Right renal cortex interstitium (tissue), 3 donors: ENCODE data around the gene VWA1. TPM values are rescaled to one million over a fixed set of nuclear protein-coding genes. Genes with fewer than 3 reads are reported as not detected.
"Not testable (repeated sequence)": the region's sequence is repeated elsewhere in the genome, so short reads cannot be mapped to it uniquely, and the experiment has no call there.

Experiments
- DNase-seq, 3 donors: peaks; one replicate each; pipeline ENCODE4 v3.0.0-alpha.2; 2013; ENCODE audit warnings: low read depth in 3 of 3, low spot score in 2 of 3
- polyA plus RNA-seq, 3 donors: library from polyadenylated mRNA; unstranded; fragments of 120-200 nt; gene quantifications; one replicate each; pipeline ENCODE4 v1.2.1, GENCODE V29; 2013; ENCODE audit not compliant: insufficient read length in 3 of 3

The VWA1 gene
- polyA plus RNA-seq, 3 donors, result 39.8 to 52.7 (median 48.0) TPM

DNA sequence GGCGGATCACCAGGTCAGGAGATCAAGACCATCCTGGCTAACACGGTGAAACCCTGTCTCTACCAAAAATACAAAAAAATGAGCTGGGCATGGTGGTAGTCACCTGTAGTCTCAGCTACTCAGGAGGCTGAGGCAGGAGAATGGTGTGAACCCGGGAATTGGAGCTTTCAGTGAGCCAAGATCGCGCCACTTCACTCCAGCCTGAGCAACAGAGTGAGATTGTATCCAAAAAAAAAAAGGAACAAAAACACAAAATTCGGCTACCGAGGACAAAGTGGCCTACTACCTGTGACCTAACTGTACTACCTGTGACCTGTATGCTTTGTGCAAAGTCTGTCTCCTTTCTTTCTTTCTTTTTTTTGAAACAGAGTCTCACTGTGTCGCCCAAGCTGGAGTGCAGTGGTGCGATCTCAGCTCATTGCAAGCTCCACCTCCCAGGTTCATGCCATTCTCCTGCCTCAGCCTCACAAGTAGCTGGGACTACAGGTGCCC is 32.5 kb upstream of the VWA1 start:
- DNase-seq, result not testable (repeated sequence)

DNA sequence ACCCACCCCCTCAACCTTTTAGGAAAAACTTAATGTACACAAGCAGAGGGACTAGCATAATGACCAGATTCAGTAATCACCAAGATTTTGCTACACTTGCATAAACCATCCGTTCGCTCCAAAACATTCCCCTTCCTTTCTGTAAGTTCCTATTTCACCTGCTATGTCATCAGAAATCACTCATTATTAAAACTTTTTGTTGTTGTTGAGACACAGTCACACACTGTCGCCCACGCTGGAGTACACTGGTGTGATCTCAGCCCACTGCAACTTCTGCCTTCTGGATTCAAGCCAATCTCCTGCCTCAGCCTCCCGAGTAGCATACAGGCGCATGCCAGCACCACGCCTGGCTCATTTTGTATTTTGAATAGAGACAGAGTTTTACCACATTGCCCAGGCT is 31.8 kb upstream of the VWA1 start:
- no peak for DNase-seq

DNA sequence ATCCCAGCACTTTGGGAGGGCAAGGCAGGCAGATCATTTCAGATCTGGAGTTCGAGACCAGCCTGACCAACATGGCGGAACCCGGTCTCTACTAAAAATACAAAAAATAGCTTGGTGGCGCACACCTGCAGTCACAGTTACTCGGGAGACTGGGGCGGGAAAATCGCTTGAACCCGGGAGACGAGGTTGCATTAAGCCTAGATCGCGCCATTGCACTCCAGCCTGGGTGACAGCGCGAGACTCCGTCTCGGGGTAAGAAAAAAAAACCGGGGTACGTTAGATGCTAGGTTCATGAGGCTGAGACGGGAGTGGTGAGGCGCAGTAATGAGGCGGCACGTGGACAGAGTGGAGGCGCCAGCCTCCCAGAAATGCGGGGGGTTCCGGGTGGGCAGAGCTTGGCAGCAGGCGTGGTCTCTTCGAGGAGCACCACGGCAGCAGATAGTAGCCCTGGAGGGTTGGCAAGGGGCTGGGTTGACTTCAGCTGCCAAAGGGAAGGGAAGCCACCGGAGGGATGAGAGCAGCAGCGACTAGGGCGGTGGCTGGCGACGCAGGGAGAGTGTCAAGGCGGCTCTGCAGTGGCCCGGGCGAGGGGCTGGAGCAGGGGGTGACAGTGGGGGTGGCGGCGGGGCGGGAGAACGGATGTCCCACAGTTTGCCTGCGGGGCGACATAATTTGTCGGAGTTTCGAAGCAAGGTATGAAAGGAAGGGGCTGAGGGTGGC is 29.2 kb upstream of the VWA1 start:
- no peak for DNase-seq

DNA sequence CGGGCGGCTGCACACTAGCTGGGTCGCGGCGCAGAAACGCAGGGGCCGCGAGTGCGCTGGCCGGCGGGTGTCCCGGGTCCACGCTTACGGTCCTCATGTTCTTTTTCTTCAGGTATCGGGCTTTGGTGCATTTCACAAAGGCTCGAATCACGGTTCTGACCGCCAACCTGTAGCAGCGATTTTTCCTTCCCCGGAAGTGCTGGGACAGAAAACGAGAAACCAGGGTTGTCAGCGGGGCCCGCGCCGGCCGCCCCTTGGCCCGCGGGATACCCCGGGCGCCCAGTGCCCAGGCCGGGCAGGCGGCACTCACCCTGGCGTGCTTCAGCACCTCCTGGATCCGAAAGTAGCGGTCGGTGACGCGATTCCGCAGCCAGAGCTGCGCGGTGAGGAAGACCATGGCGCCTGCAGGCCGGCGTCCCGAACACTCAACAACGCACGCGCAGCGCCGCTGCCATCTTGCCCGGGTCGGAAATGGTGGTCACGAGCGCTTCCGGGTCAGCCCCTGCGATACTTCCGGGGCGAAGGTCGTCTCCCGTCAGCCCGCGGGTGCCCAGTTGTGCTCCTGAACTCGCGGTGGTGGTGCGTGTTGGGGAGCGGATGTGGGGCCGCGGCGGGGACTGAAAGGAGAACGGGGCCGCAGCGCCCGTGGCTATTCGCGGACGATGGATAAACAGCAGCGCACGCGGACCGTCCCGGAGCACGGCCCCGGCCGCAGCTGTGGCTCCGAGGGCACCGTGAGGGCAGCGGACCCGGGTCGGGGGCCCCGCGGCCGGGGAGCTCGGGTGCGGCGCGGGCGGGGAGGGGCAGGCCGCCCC is 28.5 kb upstream of the VWA1 start, which contains the start of gene MRPL20:
TSS of gene MRPL20 (minus strand) at position 473 of the 815 bp plus-strand sequence. CDS start at position 397, 76 bp downstream.
- peak; percentile 80 to 89 (median 85) for DNase-seq

DNA sequence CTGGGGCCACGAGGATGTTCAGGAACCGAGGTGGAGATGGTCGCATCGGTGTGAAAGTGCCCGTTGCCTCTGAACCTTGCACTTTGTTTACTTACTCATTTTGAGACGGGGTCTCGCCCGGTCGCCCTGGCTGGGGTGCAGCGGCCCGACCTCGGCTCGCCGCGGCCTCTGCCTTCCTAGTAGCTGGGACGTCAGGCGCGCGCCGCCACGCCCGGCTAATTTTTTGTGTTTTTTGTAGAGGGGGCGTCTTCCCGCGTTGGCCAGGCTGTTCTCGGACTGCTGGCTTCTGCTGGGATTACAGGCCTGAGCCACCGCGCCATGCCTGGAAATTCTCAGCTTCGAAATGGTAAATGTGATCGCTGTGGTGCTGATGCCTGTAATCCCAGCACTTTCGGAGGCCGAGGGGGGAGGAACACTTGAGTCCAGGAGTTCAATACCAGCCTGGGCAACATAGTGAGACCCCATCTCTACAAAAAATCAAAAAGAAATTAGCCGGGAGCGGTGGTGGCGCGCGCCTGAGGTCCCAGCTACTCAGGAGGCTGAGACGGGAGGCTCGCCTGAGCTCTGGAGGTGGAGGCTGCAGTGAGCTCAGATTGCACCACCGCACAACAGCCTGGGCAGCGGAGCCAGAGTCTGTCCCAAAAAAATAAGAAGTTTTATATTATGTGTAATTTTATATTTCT is 27.7 kb upstream of the VWA1 start:
- no peak for DNase-seq

DNA sequence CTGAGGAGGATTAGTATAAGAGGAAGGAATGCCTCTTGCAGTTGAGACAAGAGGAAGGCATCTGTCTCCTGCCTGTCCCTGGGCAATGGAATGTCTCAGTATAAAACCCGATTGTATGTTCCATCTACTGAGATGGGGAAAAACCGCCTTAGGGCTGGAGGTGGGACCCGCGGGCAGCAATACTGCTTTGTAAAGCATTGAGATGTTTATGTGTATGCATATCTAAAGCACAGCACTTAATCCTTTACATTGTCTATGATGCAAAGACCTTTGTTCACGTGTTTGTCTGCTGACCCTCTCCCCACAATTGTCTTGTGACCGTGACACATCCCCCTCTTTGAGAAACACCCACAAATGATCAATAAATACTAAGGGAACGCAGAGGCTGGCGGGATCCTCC is 25.3 kb upstream of the VWA1 start:
- DNase-seq, result not testable (repeated sequence)

DNA sequence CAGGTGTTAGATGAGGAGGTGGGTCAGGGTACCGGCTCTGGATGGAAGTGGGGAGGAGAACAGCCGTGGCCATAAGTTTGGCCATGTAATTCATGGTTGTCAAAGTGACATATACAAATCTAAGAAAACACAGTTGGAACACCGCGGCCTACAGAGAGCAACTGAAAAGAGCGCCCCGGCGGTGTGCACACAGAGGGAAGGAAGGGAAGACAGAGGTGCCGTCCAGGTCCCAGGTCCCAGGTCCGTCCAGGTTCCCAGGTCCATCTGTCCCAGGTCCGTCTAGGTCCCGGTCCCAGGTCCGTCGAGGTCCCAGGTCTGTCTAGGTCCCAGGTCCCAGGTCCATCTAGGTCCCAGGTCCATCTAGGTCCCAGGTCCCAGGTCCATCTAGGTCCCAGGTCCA is 23.9 kb upstream of the VWA1 start:
- no peak for DNase-seq

DNA sequence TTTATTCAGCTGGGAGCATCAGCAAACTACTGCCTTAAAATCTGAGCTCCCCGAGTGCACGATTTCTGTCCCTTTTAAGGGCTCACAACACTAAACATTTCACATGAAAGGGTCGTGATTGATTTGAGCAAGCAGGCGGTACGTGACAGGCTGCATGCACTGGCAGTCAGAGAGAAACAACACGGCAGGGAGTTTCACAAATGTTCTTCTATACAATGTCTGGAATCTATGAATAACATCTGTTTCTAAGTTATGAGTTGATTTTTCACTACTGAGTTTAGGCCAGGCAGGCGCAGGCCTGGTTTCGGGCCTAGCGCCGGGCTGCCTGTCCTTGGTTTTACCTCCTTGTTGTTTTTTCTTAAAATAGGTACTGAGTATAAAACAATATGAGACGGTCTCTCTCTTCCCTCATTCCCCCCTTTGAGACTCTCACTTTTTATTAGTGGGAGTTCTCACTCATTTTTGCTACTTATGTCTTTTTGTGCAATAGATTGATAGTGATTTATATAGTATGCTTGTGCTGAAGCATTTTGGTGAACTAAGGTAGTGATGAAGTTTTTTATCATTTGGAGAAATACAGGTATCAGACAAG is 23.1 kb upstream of the VWA1 start:
- DNase-seq, result not testable (repeated sequence)

DNA sequence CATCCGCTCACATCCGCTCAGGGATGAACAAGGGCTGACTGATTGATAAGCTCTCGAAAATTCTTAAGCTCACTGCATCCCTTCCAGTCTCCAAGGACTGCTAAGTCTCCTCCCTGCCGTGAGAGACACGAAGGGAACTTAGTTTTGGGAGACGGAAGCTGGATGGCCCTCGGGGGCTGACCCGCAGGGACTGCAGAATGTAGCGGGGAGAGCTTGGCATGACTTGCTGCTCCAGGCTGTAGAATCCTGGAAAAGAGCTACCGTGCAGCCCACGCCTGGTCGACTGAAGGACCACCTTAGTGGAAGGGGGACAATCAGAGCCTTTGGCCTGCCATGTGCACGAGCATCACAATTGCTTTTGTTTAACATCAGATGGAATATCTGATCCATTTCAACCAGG is 19.7 kb upstream of the VWA1 start:
- DNase-seq, result no peak

DNA sequence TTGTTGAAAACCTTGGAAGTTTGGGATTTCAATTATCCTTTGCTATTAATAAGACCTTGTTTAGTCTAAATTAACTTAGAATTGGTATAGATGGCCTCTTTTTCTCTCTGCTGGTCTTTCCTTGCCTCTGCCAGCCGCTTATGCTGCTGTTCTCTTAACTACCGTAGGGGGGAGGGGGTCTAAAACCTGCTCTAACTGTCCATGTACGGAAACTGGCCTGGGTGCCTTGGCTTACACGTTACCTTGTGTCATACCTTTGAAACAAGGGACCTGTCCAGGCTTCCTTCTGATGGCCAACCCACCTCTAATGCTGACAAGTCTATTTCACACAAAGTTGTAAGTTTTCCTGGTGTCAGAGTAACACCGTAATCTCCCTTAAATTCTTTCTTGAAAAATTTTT is 18.1 kb upstream of the VWA1 start:
- not testable (repeated sequence) for DNase-seq

DNA sequence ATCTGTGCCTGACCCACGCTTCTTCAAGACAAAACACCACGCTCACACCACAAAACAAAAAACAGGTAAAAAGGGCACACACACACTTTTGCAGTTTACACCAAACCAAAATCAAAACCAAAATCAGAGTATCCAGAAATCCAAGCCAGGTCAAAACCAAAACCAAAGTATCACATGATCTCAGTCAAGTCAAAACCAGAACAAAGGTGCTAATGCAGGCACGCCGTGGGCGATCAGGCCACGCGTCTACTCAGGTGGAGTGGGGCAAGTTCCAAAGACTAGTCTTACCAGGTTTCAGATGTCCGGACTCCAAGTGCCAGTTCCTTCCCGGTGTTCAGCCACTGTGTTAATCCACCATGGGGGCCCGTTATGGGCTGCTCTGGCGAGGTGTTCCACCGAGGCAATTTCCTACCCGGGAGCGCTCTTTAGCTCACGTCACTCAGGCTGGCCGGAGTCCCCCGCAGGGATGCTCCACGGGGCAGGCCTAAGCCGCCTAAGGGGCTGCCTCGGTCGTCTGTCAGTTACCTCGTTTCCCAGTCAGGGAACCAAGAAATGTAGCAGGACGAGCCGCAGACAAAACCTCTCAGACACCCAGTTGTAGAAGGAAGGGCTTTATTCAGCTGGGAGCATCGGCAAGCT is 17.5 kb upstream of the VWA1 start:
- DNase-seq, result not testable (repeated sequence)

DNA sequence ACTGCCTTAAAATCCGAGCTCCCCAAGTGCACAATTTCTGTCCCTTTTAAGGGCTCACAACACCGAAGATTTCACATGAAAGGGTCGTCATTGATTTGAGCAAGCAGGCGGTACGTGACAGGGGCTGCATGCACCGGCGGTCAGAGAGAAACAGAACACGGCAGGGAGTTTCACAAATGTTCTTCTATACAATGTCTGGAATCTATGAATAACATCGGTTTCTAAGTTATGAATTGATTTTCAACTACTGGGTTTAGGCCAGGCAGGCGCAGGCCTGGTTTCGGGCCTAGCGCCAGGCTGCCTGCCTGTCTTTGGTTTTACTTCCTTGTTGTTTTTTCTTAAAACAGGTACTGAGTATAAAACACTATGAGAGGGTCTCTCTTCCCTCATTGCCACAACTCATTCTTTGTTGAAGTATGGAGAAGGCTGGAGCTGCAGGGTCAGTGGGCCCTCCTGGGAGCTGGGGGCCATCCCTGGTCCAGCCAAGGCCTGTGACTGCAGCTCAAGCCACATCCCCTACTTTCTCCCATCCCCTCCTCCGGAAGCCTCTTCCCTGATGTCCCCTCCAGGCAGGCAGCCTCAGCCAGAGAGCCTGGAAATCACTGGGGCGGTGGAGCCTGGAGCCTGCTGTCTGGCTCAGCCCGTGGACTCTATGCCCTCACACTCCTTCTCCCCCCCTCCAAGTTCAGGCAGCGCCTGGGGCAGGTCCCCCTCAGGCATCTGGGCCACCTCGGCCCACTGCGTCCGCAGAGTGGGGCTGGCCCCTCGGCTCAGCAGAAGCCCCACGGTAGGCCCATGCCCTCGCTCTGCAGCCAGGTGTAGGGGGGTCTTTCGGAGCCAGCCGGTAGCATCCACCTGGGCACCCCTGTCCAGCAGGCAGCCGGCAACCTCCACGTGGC is 16.8 kb upstream of the VWA1 start:
- no peak for DNase-seq

DNA sequence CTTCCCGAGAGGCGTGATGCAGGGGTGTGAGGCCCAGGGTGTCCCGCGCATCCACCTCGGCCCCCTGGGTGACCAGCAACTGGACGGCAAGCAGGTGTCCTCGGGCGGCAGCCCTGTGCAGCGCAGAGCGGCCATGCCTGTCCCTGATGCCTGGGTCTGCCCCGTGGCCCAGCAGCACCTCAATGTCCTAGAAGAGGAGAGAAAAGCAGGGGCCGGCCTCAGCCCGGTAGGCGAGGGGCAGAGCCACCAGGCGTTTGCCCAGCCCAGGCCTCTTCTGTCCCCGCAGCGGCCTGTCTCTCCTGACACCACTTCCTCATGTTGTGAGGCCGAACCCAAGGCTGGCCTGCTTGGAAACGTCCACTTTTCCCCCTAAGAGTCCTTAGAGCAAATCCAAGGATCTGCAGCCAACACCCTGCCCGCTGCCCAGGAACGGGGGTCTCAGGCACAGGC is 16.1 kb upstream of the VWA1 start:
- DNase-seq, result no peak

DNA sequence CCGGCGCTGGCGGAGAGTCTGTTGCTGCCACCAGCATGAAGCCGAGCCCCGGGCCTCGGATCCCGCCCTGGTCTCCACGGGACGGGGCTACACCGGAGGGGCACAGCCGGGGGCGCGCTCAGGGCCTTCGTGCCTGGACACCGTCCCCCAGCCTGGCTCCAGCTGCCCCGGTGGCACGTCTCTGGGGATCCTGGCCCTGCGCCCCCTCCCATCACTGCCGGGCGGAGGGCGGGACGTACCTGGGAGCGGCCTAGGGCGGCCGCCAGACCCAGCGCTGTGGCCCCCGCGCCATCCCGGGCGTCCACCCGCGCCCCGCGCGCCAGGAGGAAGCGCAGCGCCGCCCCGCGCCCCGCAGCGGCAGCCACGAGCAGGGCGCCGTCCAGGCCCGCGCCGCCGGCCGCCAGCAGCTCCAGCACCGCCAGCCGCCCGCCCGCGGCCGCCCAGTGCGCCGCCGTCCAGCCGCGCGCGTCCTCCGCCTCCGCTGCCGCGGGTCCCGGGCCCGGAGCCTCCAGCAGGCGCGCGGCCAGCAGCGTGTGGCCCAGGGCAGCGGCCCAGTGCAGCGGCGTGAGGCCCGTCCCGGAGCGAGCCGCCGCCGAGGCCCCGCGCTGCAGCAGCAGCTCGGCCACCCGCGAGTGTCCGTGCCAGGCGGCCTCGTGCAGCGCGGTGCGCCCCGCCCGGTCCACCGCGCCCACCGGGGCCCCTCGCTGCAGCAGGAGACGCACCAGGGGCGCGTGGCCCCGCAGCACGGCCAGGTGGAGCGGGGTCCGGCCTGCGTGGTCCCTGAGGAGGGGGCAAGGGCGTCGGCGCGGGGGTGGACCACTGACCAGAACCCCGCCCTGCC is 15.5 kb upstream of the VWA1 start:
- no peak for DNase-seq

DNA sequence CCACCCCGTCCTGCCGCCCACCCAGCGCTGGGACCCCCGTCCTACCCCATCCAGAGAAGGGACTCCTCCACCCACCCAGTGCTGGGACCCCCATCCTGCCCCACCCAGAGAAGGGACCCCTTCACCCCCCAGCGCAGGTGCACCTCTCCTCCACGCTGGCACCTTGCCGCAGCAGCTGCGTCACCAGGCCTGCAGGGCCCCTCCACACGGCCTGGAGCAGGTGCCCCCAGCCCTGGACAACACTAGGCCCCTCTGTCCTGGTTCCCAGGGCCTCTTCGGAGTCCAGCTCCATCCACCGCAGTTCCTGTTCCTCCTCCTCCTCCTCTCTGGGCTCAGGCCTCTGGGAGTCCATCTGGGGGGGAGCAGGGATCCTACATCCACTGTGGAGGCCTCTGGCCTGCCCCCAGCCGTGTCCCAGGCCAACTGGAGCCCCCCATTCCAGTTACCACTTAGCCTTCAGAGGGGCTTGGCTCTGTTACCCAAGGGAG is 14.8 kb upstream of the VWA1 start:
- DNase-seq, result no peak

DNA sequence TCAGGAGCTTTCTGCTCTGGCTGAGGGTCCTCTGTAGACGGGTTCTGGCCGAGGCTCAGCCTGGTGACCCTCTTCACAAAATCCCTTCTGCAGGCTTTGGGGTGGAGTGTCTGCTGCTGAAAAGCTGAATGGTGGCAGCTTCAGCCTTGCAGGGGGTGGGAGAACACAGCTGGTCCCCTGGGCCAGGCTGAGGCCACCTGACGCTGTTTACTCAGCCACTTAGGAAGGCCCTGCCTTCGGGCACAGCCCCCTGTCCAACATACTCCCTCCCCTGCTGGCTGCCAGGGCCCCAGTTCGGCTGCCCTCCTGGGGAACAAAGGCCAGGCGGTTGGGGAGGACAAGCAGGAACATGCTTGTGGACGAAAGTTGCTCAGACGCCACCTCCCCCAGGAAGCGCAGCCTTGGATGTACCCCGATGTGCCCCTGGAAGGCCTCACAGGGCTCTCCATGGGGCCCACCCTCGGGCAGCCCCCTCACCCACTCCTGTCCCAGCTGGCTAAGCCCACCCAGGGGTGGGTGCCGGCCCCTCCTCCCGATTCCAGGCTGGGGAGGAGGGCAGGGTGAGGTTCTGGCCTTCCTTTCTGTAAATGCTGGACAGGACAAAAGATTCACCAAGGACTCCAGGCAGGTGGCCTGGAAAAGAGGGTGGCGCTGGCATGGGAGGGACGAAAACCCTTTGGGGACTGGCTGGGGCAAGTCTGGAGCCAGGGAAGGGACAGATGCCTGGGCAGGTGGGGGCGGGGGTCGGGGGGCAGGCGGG is 14.2 kb upstream of the VWA1 start, which contains the start of gene ANKRD65:
TSS of gene ANKRD65 (minus strand) at position 130 of the 760 bp plus-strand sequence. CDS start 271 bp downstream, outside the sequence.
- no peak for DNase-seq

DNA sequence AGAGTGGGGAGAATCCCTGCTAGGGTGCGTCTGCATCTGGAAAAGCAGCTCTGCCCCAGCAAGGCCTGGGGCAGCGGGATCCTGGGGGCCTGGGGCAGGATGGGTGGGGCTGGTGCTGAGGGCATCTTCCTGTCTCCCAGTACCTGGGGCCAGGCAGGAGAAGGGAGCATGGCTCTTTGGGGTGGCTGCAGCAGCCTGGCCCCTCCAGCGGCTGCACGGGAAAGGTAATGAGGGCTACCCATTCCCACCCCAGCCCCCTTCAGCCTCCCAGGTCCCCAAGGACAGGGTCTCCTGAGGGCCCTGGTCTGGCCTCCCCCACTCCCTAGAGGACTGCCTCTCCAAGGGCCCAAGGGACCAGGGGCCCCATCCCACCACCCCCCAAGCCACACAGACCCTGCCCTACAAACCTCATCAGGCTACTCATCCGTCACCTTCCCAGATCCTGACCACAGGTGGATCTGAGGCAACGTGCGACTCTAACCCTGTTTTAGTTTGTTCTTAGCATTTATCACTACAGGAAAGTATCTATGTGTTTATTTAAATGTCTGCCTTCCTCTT is 13.5 kb upstream of the VWA1 start:
- DNase-seq, result no peak
